Neural progenitor cell (in vitro differentiated cells): Measurements from ENCODE around the gene UBTD1.

Experiments
- CTCF ChIP-seq: fragments of 200-600 bp; sonication (generic); IDR thresholded peaks from 2 replicates; pipeline ENCODE4 v1.5.1; 2017; ENCODE audit warnings: antibody characterized with exemption, mild to moderate bottlenecking
- EZH2 ChIP-seq: fragments of 200-600 bp; sonication (generic); IDR thresholded peaks from 2 replicates; pipeline ENCODE4 v1.6.1; 2017; ENCODE audit warnings: antibody characterized with exemption, mild to moderate bottlenecking, moderate library complexity
- EZH2phosphoT487 ChIP-seq: fragments of 200-600 bp; sonication (generic); IDR thresholded peaks from 2 replicates; pipeline ENCODE4 v1.6.1; 2017; ENCODE audit warnings: antibody characterized with exemption

GRCh38 chr10:97543025-97543546, 44.4 kb downstream of the UBTD1 start:
- TF ChIP-seq CTCF (no peak), EZH2 (no peak), EZH2phosphoT487 (no peak)
